GM23338 (cell line): ENCODE measurements around the gene STIM1. TPM values are rescaled to one million over a fixed set of nuclear protein-coding genes. Genes with fewer than 3 reads are reported as not detected.

Experiments used
- ATAC-seq: fragments of 200-7000 bp; cut with Tn5 transposase; 3 replicates; pipeline ENCODE4 v1.9.1; 2020
- DNase-seq: peaks from one replicate; pipeline ENCODE4 v3.0.0-alpha.2; 2015; ENCODE audit warnings: low spot score
- H2AFZ ChIP-seq: fragments of 200-600 bp; sonication (generic); 2 replicates; pipeline ENCODE4 v1.8.0; 2016; ENCODE audit warnings: antibody characterized with exemption, mild to moderate bottlenecking, moderate library complexity
- H3F3A ChIP-seq: fragments of 200-600 bp; sonication (generic); replicated peaks from 2 replicates; pipeline ENCODE4 v1.8.0; 2017; ENCODE audit warnings: antibody characterized with exemption, mixed run types, low read depth
- H3K27ac ChIP-seq: fragments of 200-600 bp; sonication (generic); 2 replicates; pipeline ENCODE4 v1.6.1; 2016; ENCODE audit warnings: low read depth
- H3K27me3 ChIP-seq: fragments of 200-600 bp; sonication (generic); 2 replicates; pipeline ENCODE4 v1.8.0; 2016; ENCODE audit warnings: mild to moderate bottlenecking, mixed run types, moderate library complexity; ENCODE audit not compliant: insufficient read depth
- H3K36me3 ChIP-seq: fragments of 200-600 bp; sonication (generic); 2 replicates; pipeline ENCODE4 v1.8.0; 2016; ENCODE audit warnings: mild to moderate bottlenecking; ENCODE audit not compliant: insufficient read depth
- H3K4me1 ChIP-seq: fragments of 200-600 bp; sonication (generic); 2 replicates; pipeline ENCODE4 v1.8.0; 2016; ENCODE audit warnings: mild to moderate bottlenecking, moderate library complexity; ENCODE audit not compliant: insufficient read depth
- H3K4me2 ChIP-seq: fragments of 200-600 bp; sonication (generic); 2 replicates; pipeline ENCODE4 v1.7.1; 2017; ENCODE audit warnings: mixed run types
- H3K4me3 ChIP-seq: fragments of 200-600 bp; sonication (generic); 2 replicates; pipeline ENCODE4 v1.6.1; 2016; ENCODE audit warnings: mixed run types
- H3K79me2 ChIP-seq: fragments of 200-600 bp; sonication (generic); replicated peaks from 2 replicates; pipeline ENCODE4 v1.8.0; 2017; ENCODE audit warnings: mild to moderate bottlenecking; ENCODE audit not compliant: insufficient read depth
- H3K9me2 ChIP-seq: fragments of 200-600 bp; sonication (generic); 2 replicates; pipeline ENCODE4 v1.8.0; 2017; ENCODE audit not compliant: insufficient read depth
- H4K20me1 ChIP-seq: fragments of 200-600 bp; sonication (generic); replicated peaks from 2 replicates; pipeline ENCODE4 v1.8.0; 2017; ENCODE audit warnings: mild to moderate bottlenecking; ENCODE audit not compliant: insufficient read depth
- H3K27ac Mint-ChIP-seq: 2 replicates; pipeline ENCODE4 v1.8.0; 2020; ENCODE audit warnings: inconsistent platforms, mild to moderate bottlenecking, moderate library complexity, mixed read lengths
- H3K27me3 Mint-ChIP-seq: 3 replicates; pipeline ENCODE4 v1.8.0; 2022; ENCODE audit warnings: low read depth, mild to moderate bottlenecking, moderate library complexity, mixed read lengths, inconsistent platforms; ENCODE audit not compliant: insufficient read depth, poor library complexity
- H3K36me3 Mint-ChIP-seq: 3 replicates; pipeline ENCODE4 v1.8.0; 2021; ENCODE audit warnings: low read depth, mild to moderate bottlenecking, inconsistent platforms, moderate library complexity, mixed read lengths
- H3K4me1 Mint-ChIP-seq: 3 replicates; pipeline ENCODE4 v1.8.0; 2020; ENCODE audit warnings: mild to moderate bottlenecking, inconsistent platforms, mixed read lengths
- H3K4me3 Mint-ChIP-seq: 3 replicates; pipeline ENCODE4 v1.8.0; 2021; ENCODE audit warnings: moderate library complexity, mild to moderate bottlenecking, inconsistent platforms, mixed read lengths
- H3K9me3 Mint-ChIP-seq: 3 replicates; pipeline ENCODE4 v1.8.0; 2020; ENCODE audit warnings: moderate library complexity, mild to moderate bottlenecking, inconsistent platforms, mixed read lengths
- CREB1 ChIP-seq: fragments of 250-450 bp; sonication (Bioruptor Pico); IDR thresholded peaks from 2 replicates; pipeline ENCODE4 v1.5.0; 2020; ENCODE audit warnings: low read depth, mild to moderate bottlenecking, moderate library complexity
- EZH2 ChIP-seq: fragments of 200-600 bp; sonication (generic); IDR thresholded peaks from one replicate; pipeline ENCODE4 v1.8.0; 2017; ENCODE audit warnings: antibody characterized with exemption, mild to moderate bottlenecking, low read depth; ENCODE audit not compliant: unreplicated experiment
- EZH2phosphoT487 ChIP-seq: fragments of 200-600 bp; sonication (generic); IDR thresholded peaks from one replicate; pipeline ENCODE4 v1.8.1; 2018; ENCODE audit warnings: antibody characterized with exemption; ENCODE audit not compliant: unreplicated experiment
- JUNB ChIP-seq: IDR thresholded peaks from one replicate; pipeline ENCODE4 v1.6.1; 2016; ENCODE audit warnings: antibody characterized with exemption; ENCODE audit not compliant: unreplicated experiment
- NANOG ChIP-seq: IDR thresholded peaks from 2 replicates; pipeline ENCODE4 v1.6.1; 2016; ENCODE audit warnings: antibody characterized with exemption, borderline replicate concordance
- POLR2AphosphoS5 ChIP-seq: IDR thresholded peaks from 2 replicates; pipeline ENCODE4 v1.6.1; 2016; ENCODE audit warnings: antibody characterized with exemption, low read depth
- STAT1 ChIP-seq: IDR thresholded peaks from one replicate; pipeline ENCODE4 v1.6.1; 2016; ENCODE audit warnings: antibody characterized with exemption; ENCODE audit not compliant: unreplicated experiment
- ZNF114 ChIP-seq: fragments of 250-450 bp; sonication (Bioruptor Pico); IDR thresholded peaks from 2 replicates; pipeline ENCODE4 v1.5.0; 2020; ENCODE audit warnings: mild to moderate bottlenecking, moderate library complexity
- ZNF331 ChIP-seq: fragments of 250-450 bp; sonication (Bioruptor Pico); IDR thresholded peaks from 2 replicates; pipeline ENCODE4 v1.5.0; 2020; ENCODE audit warnings: low read depth, mild to moderate bottlenecking, moderate library complexity
- ZNF462 ChIP-seq: fragments of 250-450 bp; sonication (Bioruptor Pico); IDR thresholded peaks from 2 replicates; pipeline ENCODE4 v1.5.0; 2020; ENCODE audit warnings: mild to moderate bottlenecking, moderate library complexity
- polyA plus RNA-seq: library from polyadenylated mRNA; unstranded; fragments of >200 nt; fragmentation: Nextera tagmentation; extraction: Ambion mirVana; gene quantifications from 2 replicates; pipeline ENCODE4 v1.2.1, GENCODE V29; 2016
- total RNA-seq: library from RNA; depleted of rRNA; stranded (reverse); fragments of >200 nt; shearing (Covaris generic); gene quantifications from 2 replicates; pipeline ENCODE4 v1.2.3, GENCODE V29; 2014
- TF ChIP-seq, protein P1 (sequence below), 2 experiments: fragments of 200-600 bp in 1 of 2; sonication (generic) in 1 of 2; conservative IDR thresholded peaks; 2 replicates each; pipeline versions ENCODE4 v1.5.1 to v1.6.1; 2016 to 2017; ENCODE audit warnings: antibody characterized with exemption in 2 of 2, low read depth in 2 of 2, mild to moderate bottlenecking in 2 of 2, moderate library complexity in 1 of 2
- TF ChIP-seq, protein P2 (sequence below): IDR thresholded peaks from 2 replicates; pipeline ENCODE4 v1.6.1; 2016; ENCODE audit warnings: antibody characterized with exemption
- TF ChIP-seq, protein P3 (sequence below): IDR thresholded peaks from one replicate; pipeline ENCODE4 v1.6.1; 2018; ENCODE audit warnings: antibody characterized with exemption; ENCODE audit not compliant: unreplicated experiment

The STIM1 gene
- total and polyA plus RNA-seq, 2 experiments from 2014 or later = 3.5 to 14.0 TPM

DNA sequence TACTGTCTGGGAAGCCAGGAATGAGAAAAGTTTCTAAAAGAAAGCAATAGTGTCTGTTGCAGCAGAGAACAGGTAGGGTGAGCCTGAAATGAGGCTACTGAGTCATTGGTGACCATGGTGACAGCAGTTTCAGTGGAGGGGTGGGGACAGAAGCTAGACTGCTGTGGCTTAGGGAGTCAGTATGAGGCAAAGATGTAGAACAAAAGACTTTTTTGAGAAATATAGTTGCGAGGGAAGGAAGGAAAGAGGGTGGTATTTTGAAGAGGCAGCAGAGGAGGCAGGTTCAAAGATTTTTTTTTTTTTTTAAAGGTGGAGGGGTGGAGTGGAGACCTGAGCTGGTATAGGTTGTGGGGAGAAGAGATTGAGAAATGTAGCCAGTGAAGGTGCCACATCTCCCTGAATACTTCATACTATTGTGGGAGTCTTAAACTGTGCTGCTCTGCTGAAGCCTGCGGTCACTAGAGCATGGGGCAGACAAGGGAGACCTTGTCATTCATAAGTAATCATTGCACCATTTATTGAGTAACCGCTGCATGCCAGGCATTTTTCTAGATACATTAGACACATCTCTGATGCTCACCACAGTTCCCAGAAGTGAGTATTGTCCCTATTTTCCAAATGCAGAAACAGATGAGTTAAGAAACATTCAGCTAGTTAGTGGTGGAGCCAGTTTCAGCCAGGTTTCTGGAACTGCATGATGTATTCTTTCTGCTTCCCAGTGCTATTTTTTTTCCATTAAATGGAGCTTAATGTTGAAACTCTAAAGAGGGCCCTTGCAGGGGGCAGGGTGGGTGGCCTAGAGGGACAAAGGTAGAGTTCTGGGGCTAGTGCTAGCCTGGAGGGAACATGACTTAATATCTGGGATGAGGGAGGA lies 49.9 kb downstream of the STIM1 start:
- no peaks in the 10 kb centered on the region for H4K20me1 ChIP-seq
- TF ChIP-seq, protein P1, sequence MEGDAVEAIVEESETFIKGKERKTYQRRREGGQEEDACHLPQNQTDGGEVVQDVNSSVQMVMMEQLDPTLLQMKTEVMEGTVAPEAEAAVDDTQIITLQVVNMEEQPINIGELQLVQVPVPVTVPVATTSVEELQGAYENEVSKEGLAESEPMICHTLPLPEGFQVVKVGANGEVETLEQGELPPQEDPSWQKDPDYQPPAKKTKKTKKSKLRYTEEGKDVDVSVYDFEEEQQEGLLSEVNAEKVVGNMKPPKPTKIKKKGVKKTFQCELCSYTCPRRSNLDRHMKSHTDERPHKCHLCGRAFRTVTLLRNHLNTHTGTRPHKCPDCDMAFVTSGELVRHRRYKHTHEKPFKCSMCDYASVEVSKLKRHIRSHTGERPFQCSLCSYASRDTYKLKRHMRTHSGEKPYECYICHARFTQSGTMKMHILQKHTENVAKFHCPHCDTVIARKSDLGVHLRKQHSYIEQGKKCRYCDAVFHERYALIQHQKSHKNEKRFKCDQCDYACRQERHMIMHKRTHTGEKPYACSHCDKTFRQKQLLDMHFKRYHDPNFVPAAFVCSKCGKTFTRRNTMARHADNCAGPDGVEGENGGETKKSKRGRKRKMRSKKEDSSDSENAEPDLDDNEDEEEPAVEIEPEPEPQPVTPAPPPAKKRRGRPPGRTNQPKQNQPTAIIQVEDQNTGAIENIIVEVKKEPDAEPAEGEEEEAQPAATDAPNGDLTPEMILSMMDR (conservative IDR thresholded peaks at IDR 0.05; ENCODE audit: low read depth in 2 of 2) = no peak
- TF ChIP-seq ZNF114 (CRISPR knock-in tag) (no peak), CREB1 (CRISPR knock-in tag) (no peak), ZNF462 (CRISPR knock-in tag) (no peak), ZNF331 (CRISPR knock-in tag) (no peak), EZH2phosphoT487 (no peak), STAT1 (no peak), EZH2 (no peak), POLR2AphosphoS5 (no peak), NANOG (no peak), JUNB (no peak)
- TF ChIP-seq, protein P2, sequence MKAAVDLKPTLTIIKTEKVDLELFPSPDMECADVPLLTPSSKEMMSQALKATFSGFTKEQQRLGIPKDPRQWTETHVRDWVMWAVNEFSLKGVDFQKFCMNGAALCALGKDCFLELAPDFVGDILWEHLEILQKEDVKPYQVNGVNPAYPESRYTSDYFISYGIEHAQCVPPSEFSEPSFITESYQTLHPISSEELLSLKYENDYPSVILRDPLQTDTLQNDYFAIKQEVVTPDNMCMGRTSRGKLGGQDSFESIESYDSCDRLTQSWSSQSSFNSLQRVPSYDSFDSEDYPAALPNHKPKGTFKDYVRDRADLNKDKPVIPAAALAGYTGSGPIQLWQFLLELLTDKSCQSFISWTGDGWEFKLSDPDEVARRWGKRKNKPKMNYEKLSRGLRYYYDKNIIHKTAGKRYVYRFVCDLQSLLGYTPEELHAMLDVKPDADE = no peak
- TF ChIP-seq, protein P3, sequence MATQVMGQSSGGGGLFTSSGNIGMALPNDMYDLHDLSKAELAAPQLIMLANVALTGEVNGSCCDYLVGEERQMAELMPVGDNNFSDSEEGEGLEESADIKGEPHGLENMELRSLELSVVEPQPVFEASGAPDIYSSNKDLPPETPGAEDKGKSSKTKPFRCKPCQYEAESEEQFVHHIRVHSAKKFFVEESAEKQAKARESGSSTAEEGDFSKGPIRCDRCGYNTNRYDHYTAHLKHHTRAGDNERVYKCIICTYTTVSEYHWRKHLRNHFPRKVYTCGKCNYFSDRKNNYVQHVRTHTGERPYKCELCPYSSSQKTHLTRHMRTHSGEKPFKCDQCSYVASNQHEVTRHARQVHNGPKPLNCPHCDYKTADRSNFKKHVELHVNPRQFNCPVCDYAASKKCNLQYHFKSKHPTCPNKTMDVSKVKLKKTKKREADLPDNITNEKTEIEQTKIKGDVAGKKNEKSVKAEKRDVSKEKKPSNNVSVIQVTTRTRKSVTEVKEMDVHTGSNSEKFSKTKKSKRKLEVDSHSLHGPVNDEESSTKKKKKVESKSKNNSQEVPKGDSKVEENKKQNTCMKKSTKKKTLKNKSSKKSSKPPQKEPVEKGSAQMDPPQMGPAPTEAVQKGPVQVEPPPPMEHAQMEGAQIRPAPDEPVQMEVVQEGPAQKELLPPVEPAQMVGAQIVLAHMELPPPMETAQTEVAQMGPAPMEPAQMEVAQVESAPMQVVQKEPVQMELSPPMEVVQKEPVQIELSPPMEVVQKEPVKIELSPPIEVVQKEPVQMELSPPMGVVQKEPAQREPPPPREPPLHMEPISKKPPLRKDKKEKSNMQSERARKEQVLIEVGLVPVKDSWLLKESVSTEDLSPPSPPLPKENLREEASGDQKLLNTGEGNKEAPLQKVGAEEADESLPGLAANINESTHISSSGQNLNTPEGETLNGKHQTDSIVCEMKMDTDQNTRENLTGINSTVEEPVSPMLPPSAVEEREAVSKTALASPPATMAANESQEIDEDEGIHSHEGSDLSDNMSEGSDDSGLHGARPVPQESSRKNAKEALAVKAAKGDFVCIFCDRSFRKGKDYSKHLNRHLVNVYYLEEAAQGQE = no peak
- H3K4me1 ChIP-seq = no peaks in the 10 kb centered on the region; the same call in 1 of the 2 replicates
- no peak overlapping the region for H3K27ac ChIP-seq
- no peak overlapping the region for H3K4me3 Mint-ChIP-seq
- H3F3A ChIP-seq = no peaks in the 10 kb centered on the region
- H3K27me3 ChIP-seq = no peaks in the 10 kb centered on the region
- H2AFZ ChIP-seq = no peak overlapping the region
- H3K4me1 Mint-ChIP-seq = peaks cover 20% of the 10 kb centered on the region
- ATAC-seq (peak; percentile 59), DNase-seq (peak; percentile 13)
- H3K36me3 Mint-ChIP-seq = peaks cover 3% of the 10 kb centered on the region; the same call in 2 of the 3 replicates
- H3K4me3 ChIP-seq = no peak overlapping the region
- H3K27ac Mint-ChIP-seq = 0 out of 2 replicates have a peak overlapping the region, but pooled peaks have one; percentile 8
- no peaks in the 10 kb centered on the region for H3K79me2 ChIP-seq
- H3K27me3 Mint-ChIP-seq = peaks cover 3% of the 10 kb centered on the region
- no peaks in the 10 kb centered on the region for H3K9me2 ChIP-seq
- no peaks in the 10 kb centered on the region for H3K36me3 ChIP-seq
- no peak overlapping the region for H3K4me2 ChIP-seq
- H3K9me3 Mint-ChIP-seq = peaks cover 11% of the 10 kb centered on the region; the same call in 2 of the 3 replicates
